Trophoblast cell (in vitro differentiated cells and primary cell): ENCODE measurements around the gene GCLM.
A peak's percentile ranks its signal among the peaks of the same experiment; 100 is the strongest.
"Not testable (repeated sequence)": the region's sequence is repeated elsewhere in the genome, so short reads cannot be mapped to it uniquely, and the experiment has no call there.

Source experiments
- DNase-seq, 2 donors: peaks; one replicate each; pipeline ENCODE4 v3.0.0-alpha.2; 2016
- H2AFZ ChIP-seq: 2 replicates; pipeline ENCODE4 v1.6.1; 2013; ENCODE audit warnings: low read length, moderate library complexity, mild to moderate bottlenecking; ENCODE audit not compliant: insufficient read depth, poor library complexity
- H2AK5ac ChIP-seq: 2 replicates; pipeline ENCODE4 v1.6.1; 2013; ENCODE audit warnings: mild to moderate bottlenecking, low read length
- H2BK120ac ChIP-seq: 2 replicates; pipeline ENCODE4 v1.6.1; 2013; ENCODE audit warnings: low read length, mild to moderate bottlenecking, moderate library complexity; ENCODE audit not compliant: insufficient read depth, poor library complexity
- H2BK12ac ChIP-seq: 2 replicates; pipeline ENCODE4 v1.6.1; 2013; ENCODE audit warnings: mild to moderate bottlenecking, low read length, moderate library complexity
- H2BK5ac ChIP-seq: 2 replicates; pipeline ENCODE4 v1.6.1; 2013; ENCODE audit warnings: low read length, low read depth, moderate library complexity, mild to moderate bottlenecking; ENCODE audit not compliant: poor library complexity
- H3K14ac ChIP-seq: 2 replicates; pipeline ENCODE4 v1.6.1; 2013; ENCODE audit warnings: mild to moderate bottlenecking, low read length
- H3K18ac ChIP-seq: 2 replicates; pipeline ENCODE4 v1.6.1; 2013; ENCODE audit warnings: mild to moderate bottlenecking, low read length
- H3K23ac ChIP-seq: 2 replicates; pipeline ENCODE4 v1.6.1; 2013; ENCODE audit warnings: low read length
- H3K27ac ChIP-seq: 2 replicates; pipeline ENCODE4 v1.5.1; 2013; ENCODE audit warnings: low read depth, mild to moderate bottlenecking, inconsistent platforms, low read length, moderate library complexity
- H3K27me3 ChIP-seq: 2 replicates; pipeline ENCODE4 v1.6.1; 2013; ENCODE audit warnings: inconsistent platforms, mild to moderate bottlenecking, low read length, moderate library complexity; ENCODE audit not compliant: insufficient read depth
- H3K36me3 ChIP-seq, 2 experiments: 1 replicate in 1 of 2; 2 replicates in 1 of 2; pipeline ENCODE4 v1.6.1; 2013; ENCODE audit warnings: low read length in 2 of 2, mild to moderate bottlenecking in 2 of 2, moderate library complexity in 1 of 2; ENCODE audit not compliant: insufficient read depth in 2 of 2, control insufficient read depth in 1 of 2
- H3K4ac ChIP-seq: 2 replicates; pipeline ENCODE4 v1.6.1; 2013; ENCODE audit warnings: low read depth, mild to moderate bottlenecking, low read length, moderate library complexity
- H3K4me1 ChIP-seq, 2 experiments: 1 replicate in 1 of 2; 2 replicates in 1 of 2; pipeline ENCODE4 v1.6.1; 2013; ENCODE audit warnings: low read length in 2 of 2, mild to moderate bottlenecking in 2 of 2, moderate library complexity in 1 of 2; ENCODE audit not compliant: insufficient read depth in 2 of 2, control insufficient read depth in 1 of 2
- H3K4me2 ChIP-seq: 2 replicates; pipeline ENCODE4 v1.6.1; 2013; ENCODE audit warnings: inconsistent platforms, mild to moderate bottlenecking, low read length, moderate library complexity
- H3K4me3 ChIP-seq: 2 replicates; pipeline ENCODE4 v1.5.1; 2013; ENCODE audit warnings: mild to moderate bottlenecking, low read depth, low read length, inconsistent platforms
- H3K79me1 ChIP-seq: one replicate; pipeline ENCODE4 v1.6.1; 2013; ENCODE audit warnings: low read length
- H3K79me2 ChIP-seq: 2 replicates; pipeline ENCODE4 v1.6.1; 2013; ENCODE audit warnings: low read length, mild to moderate bottlenecking; ENCODE audit not compliant: control insufficient read depth, insufficient read depth, poor library complexity
- H3K9ac ChIP-seq: 2 replicates; pipeline ENCODE4 v1.6.1; 2013; ENCODE audit warnings: mild to moderate bottlenecking, low read length
- H3K9me3 ChIP-seq: 2 replicates; pipeline ENCODE4 v1.6.1; 2013; ENCODE audit warnings: low read depth, mild to moderate bottlenecking, control low read depth, inconsistent platforms, low read length; ENCODE audit not compliant: insufficient read depth
- H4K12ac ChIP-seq: 2 replicates; pipeline ENCODE4 v1.6.1; 2013; ENCODE audit warnings: low read depth, mild to moderate bottlenecking, low read length, moderate library complexity
- H4K8ac ChIP-seq: 2 replicates; pipeline ENCODE4 v1.6.1; 2013; ENCODE audit warnings: low read depth, mild to moderate bottlenecking, low read length, moderate library complexity
- H4K91ac ChIP-seq: one replicate; pipeline ENCODE4 v1.6.1; 2013; ENCODE audit warnings: low read depth, mild to moderate bottlenecking, low read length, moderate library complexity
- WGBS: extraction: QIAGEN DNeasy Blood & Tissue Kit; methylation state at CpG from one replicate; pipeline ENCODE4 v1.1.7; 2013; ENCODE audit warnings: missing lambda C conversion rate; ENCODE audit not compliant: insufficient read length, insufficient coverage; ENCODE audit errors: extremely low coverage; 5-methylcytosine and 5-hydroxymethylcytosine counted together

GCLM gene

DNA sequence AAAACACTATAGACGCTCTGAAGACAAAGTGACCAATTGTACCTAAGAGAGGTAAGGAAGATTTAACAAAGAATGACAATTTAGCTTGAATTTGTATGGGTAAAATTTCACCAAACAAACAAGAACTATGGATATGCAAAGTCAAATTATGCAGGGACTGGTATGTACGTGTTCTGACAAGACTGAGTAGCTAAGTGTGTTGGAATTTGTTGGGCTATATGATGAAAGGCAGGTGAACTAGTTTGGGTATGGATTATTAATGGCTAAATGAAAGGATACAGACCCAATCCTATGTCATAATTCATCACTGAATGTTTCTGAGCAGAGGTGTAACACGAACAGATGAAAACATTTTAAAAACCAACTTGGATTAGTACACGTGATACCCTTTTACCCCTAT, 37.9 kb downstream of the GCLM start:
- Histone ChIP-seq H3K14ac (no peak overlapping the region), H3K23ac (no peak overlapping the region), H2AK5ac (no peak overlapping the region), H3K4me1 (no peaks in the 10 kb centered on the region), H3K4me3 (no peak overlapping the region), H3K9ac (no peak overlapping the region), H3K9me3 (no peaks in the 10 kb centered on the region), H3K27ac (no peak overlapping the region), H2BK5ac (no peak overlapping the region), H4K91ac (no peak overlapping the region), H3K79me1 (no peaks in the 10 kb centered on the region), H2BK12ac (no peak overlapping the region), H3K4me2 (no peak overlapping the region), H3K79me2 (no peaks in the 10 kb centered on the region), H3K4ac (no peak overlapping the region), H3K18ac (no peak overlapping the region), H2AFZ (no peak overlapping the region), H3K36me3 (peaks cover 8 to 15% of the 10 kb centered on the region in 2 experiments), H4K12ac (no peak overlapping the region), H3K27me3 (no peaks in the 10 kb centered on the region), H2BK120ac (no peak overlapping the region), H4K8ac (no peak overlapping the region)
- DNase-seq = no peak
- no CpG with 5 or more reads among the region's 4 CpGs for WGBS

DNA sequence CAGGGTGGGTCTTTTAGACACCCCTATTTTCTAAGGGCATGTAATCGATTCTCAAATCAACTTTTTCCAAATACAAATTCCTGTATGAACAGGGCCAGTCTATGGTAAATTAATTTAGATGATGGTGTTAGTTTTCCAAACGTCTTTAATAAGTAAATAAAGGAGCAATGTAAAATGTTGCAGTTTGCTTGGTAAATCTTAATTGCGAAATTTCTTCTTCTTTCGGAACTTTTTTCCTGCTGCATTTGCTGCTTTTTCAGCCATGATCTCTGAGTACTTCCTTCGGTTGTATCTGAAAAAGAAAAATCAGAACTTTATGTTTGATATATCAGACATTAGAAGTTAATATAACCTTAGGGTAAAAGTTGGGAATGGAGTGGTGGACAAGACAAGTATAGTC, 39.6 kb downstream of the GCLM start:
- Histone ChIP-seq H3K4me1 (no peaks in the 10 kb centered on the region), H3K4me3 (no peak overlapping the region), H4K8ac (no peak overlapping the region), H2BK12ac (no peak overlapping the region), H2AK5ac (no peak overlapping the region), H3K27me3 (no peaks in the 10 kb centered on the region), H2AFZ (no peak overlapping the region), H3K18ac (no peak overlapping the region), H3K9me3 (no peaks in the 10 kb centered on the region), H2BK120ac (no peak overlapping the region), H3K14ac (no peak overlapping the region), H4K12ac (no peak overlapping the region), H3K4me2 (no peak overlapping the region), H3K23ac (no peak overlapping the region), H3K27ac (no peak overlapping the region), H3K36me3 (peaks cover 8 to 14% of the 10 kb centered on the region in 2 experiments), H2BK5ac (no peak overlapping the region), H3K79me2 (no peaks in the 10 kb centered on the region), H3K4ac (no peak overlapping the region), H4K91ac (no peak overlapping the region), H3K9ac (no peak overlapping the region), H3K79me1 (no peaks in the 10 kb centered on the region)
- DNase-seq = no peak
- no CpG with 5 or more reads among the region's 5 CpGs for WGBS

DNA sequence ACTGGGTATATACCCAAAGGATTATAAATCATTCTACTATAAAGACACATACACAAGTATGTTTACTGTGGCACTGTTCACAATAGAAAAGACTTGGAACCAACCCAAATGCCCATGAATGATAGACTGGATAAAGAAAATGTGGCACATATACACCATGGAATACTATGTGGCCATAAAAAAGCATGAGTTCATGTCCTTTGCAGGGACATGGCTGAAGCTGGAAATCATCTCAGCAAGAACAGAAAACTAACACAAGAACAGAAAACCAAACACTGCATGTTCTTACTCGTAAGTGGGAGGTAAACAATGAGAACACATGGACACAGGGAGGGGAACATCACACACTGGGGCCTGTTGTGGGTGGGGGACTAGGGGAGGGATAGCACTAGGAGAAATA, 40.7 kb downstream of the GCLM start:
- not testable (repeated sequence) for DNase-seq, H3K79me1 ChIP-seq, H3K4me3 ChIP-seq, H3K4ac ChIP-seq, H4K12ac ChIP-seq, H3K36me3 ChIP-seq, H3K4me2 ChIP-seq, H3K4me1 ChIP-seq, H3K23ac ChIP-seq, H3K27ac ChIP-seq, H2BK120ac ChIP-seq, H4K8ac ChIP-seq, H3K14ac ChIP-seq, H2AFZ ChIP-seq, H2AK5ac ChIP-seq, H3K27me3 ChIP-seq, H3K9me3 ChIP-seq, H4K91ac ChIP-seq, H2BK5ac ChIP-seq, H3K79me2 ChIP-seq, H2BK12ac ChIP-seq, H3K9ac ChIP-seq, H3K18ac ChIP-seq
- no CpG with 5 or more reads among the region's 1 CpG for WGBS

GRCh38 chr1:93865253-93865652, 44.0 kb downstream of the GCLM start:
- H3K27me3 ChIP-seq = no peaks in the 10 kb centered on the region

More at GRCh38 chr1:93865253-93865652, 44.0 kb downstream of the GCLM start:
- Histone ChIP-seq H3K36me3 (peaks cover 2 to 4% of the 10 kb centered on the region in 2 experiments), H2BK12ac (no peak overlapping the region), H3K4ac (no peak overlapping the region), H2AFZ (no peak overlapping the region), H3K9me3 (no peaks in the 10 kb centered on the region), H3K4me3 (no peak overlapping the region), H3K79me2 (no peaks in the 10 kb centered on the region), H3K4me1 (peaks cover 0 to 5% of the 10 kb centered on the region in 2 experiments), H3K4me2 (no peak overlapping the region), H4K91ac (no peak overlapping the region), H2BK5ac (no peak overlapping the region), H3K18ac (no peak overlapping the region), H3K9ac (peak overlapping the region; percentile 22), H4K8ac (no peak overlapping the region), H3K14ac (no peak overlapping the region), H3K23ac (peak overlapping the region; percentile 52), H4K12ac (no peak overlapping the region), H2AK5ac (no peak overlapping the region), H3K27ac (no peak overlapping the region), H3K79me1 (no peaks in the 10 kb centered on the region), H2BK120ac (no peak overlapping the region)
- DNase-seq = no peak
- WGBS = no CpG with 5 or more reads among the region's 5 CpGs
